GM21619 (cell line): ENCODE measurements around the gene TNIK.
"Not testable (repeated sequence)": the region's sequence is repeated elsewhere in the genome, so short reads cannot be mapped to it uniquely, and the experiment has no call there.

Experiments
- ATAC-seq: cut with Tn5 transposase; IDR thresholded peaks from one replicate; pipeline ENCODE4 v1.9.1; 2021; ENCODE audit not compliant: unreplicated experiment

TNIK gene

DNA sequence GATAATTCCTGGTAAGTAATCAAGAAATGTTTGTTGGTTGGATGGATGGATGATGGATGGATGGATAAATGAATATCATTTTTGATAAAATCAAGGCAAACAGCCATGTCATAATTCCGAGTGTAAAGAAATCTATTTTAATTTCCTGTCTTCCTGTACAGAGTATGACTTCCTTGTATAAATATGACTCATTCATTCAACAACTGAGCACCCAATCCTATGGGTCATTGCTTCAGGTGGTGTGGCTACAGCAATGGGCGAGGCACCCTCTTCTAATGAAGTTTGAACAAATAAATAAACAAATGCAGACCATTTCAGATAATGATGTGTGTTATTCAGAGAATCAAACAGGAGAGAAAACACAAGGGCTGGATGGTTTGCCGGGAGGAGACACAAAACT is 198.7 kb downstream of the TNIK start:
- no peak for ATAC-seq

DNA sequence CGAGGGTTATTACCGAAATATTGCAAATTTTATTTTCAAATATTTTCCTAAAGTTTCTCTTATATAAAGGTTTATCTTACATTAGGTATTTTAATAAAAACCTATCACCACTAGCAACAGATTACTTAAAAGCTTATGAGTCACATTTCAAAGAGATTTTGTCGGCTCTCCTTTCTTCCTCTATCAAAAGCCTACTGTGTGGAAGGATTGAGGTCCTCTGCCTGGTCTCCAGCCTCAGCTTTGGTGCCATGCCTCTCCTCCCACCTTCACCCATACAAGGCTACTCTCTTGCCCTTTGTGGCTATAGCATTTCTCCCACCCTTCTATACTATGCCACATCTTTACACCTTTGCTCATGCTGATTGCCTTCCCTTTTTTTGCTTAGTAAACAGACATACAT is 199.3 kb downstream of the TNIK start:
- no peak for ATAC-seq

DNA sequence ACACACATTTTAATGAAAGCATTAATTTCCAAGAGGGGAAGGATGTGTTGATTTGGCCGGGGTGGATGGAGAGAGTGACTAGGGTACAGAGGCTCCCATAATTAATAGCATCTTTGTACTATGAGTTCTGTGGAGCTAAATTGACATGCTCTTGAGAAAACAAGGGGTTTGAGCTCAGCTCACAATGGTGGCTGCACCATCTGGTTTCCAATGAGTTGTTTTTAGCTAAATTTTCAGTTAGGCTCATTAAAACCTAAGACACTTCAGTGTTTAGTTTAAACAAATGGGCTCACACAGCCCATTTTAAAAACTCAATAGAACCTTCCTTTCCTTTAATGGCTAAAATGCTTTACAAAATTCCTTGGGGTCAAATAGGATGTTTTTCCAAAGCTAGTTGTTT is 199.7 kb downstream of the TNIK start:
- ATAC-seq: no peak

DNA sequence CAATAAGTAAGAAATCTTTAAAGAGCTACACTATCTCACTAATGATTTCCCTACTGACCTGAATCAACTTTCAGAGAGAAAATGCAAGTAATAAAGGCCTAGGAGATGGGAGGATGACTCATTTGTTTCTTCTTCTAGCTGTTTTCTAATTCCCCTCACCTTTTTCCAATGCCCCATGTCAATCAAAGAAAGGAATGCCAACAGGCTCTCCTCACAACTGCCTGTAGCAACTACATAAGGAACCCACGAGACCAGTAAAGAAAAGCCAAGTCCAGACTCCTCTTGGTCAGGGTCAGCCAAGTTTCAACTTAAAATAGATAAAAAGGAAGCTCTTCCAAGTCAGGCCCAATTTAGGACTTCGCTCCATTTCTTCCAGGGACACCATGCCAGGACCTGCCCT is 201.9 kb downstream of the TNIK start:
- no peak for ATAC-seq

DNA sequence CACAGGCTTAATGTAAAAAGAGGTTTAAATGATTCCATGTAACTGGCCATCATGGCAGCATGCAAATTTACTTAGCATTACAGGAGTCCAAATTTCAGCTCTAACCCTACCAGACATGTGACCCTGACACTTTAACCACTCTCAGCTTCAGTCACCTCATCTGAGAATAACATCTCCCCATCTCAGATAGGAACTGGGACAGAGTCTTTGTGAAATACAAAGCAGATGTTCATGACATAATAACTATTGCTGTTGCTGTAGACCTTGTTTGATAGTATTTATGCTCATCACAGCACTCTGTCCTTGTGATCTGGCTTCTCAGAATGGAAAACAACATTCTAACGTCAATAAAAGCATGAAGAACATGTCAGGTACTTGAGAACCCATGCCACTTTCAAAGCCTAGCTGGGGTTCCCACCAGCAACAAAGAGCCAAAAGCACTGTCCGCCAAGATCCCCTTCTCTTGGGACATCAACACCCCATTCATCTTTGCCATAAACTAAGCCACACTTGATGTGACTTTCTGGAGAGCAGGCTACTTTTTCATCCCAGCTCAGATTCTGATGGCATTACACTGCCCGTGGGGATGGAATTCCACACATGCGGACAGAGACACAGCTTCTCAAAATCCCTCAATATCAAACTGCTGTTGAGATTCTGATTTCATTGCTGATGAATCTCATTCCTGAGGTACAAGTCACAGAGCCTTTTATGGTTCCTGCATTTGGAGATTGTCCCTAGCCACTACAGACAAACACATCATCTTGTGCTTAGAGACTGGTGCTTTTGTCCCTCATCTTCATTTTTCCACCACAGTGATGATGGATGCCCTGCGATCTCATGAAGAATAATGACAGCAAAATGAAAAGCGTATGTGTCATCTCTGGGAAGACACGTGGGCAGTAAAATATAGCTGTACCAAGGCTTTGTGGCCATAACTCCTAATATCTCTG is 202.7 kb downstream of the TNIK start:
- peak; percentile 73 for ATAC-seq

DNA sequence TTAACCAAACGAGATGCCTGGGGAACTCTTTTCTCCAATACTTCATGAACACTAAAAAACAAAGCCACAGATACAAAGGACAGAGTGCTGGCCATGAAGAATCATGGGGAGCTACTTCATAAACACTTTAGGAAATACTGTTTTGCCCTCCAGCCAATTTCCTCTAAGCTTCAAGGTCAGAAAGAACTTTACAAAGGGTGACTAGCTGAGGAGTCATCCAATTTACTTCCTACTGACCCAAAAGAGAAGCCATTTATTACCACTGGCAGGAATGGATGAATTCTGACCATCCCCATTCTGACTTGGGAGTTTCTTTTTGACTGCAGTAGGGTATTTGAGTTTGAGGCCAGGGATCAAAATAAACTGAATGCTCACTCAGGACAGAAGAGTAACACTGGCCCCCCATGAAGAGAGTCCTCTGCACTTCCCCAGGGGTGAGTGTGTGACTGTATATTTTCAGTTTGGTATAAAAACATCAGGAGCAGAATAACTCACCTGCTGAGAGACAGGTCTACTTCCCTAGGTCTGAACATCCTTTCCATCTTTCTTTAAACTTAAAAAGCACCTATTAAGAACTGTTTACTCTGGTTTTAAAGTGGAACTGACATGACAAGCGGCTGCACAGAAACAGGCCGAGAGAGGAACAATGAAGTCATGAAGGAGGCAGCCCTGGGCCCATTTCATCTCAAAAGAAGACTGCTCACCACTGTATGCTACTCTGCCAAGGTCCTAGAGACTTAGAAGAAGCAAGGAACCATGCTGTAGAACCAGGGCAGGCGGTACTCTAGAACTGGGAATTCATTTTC is 203.6 kb downstream of the TNIK start:
- no peak for ATAC-seq

DNA sequence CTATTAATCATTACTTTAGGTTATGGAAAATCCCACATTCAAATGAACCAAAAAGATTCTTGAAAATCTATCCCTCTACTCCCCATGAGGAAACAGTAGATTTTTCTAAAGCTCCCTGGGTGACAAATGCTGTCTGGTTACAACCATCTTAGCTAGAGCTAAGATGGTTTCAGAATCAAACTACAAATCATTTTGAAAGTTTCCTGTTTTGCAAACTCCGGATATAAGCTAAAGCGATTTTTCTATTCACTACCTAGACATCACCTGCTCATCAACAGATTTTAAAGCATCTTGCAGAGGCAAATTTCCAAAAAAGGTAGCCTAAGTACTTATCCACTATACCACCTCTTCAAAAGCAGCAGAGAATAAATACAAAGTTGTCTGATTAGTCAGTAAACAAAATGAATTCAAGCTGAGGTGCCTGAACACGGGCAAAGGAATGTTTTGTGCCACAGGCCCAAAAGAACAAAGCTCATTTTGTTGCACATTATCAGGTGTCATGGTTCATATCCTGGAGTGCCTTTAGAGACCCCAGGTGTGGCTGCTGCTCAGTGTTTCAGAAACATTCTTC is 204.9 kb downstream of the TNIK start:
- ATAC-seq: peak; percentile 56

DNA sequence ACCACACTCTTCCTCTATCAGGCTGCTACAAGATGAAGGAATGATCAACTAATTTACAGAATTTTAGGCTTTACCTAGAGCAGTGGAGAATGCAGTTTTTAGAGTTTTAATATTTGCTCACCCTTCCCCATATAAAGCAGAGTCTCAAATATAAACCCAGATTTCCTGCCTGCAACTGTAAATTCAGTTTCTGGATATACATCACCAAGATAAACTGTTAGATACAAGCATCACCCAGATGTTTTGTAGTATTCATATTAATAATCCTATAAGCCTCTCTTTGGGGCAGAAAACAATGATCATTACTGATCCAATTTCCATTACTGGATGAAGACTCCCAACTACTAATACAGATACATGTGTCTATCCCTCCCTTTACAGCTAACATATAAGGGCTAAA is 205.9 kb downstream of the TNIK start:
- no peak for ATAC-seq

DNA sequence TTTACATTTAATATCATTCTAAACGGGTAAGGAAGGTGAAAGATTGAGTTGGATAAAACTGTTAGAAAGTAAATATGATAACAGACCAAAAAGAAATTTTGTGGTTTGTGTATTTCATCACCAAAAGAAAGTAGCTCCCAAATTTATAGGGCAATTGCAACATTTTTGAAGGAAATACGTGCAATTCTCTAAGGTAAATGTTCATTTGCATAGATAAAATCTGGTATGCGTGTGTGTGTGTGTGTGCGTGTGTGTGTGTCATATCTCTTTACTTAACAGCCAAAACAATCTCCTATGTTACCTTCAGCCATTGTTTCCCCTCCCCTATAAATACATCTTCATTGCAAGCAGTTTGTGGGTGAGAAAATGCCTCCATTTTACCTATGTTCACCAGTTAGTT is 208.4 kb downstream of the TNIK start:
- ATAC-seq: no peak

DNA sequence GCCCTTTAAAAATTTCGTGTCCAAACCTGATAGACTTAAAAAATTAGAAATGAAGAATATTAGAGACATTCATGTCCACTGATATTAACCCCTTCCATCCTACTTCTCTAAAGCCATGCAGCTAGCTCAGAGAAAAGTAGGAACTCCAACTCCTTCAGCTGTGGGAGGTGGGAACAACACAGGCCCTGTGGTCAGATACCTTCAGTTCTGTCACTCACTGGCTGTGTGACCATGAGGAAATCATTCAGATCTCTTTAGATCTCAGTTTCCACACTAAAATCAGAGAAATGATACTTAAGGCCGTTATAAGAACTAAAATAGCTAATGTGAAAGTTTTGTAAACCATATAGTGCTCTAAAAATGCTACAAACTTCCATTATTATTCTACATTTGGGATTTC is 209.8 kb downstream of the TNIK start:
- ATAC-seq: no peak

DNA sequence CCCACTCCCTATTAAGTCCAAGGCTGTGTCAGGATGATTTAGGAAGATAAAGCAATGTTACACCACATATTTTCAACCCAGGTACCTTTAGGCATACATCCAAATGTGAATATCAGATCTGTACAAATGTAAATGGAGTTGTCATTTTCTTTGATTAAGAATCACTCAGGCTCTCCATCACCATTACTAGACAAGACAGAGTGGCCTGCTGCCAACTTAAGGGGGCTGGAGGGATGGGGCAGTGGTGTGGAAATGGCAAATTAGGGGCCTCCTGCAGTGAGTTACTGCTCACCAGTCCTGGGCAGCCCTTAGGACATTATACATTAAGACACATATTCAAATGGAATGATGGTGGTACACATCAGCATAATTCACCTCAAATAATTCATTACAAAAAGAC is 211.0 kb downstream of the TNIK start:
- peak; percentile 6 for ATAC-seq

DNA sequence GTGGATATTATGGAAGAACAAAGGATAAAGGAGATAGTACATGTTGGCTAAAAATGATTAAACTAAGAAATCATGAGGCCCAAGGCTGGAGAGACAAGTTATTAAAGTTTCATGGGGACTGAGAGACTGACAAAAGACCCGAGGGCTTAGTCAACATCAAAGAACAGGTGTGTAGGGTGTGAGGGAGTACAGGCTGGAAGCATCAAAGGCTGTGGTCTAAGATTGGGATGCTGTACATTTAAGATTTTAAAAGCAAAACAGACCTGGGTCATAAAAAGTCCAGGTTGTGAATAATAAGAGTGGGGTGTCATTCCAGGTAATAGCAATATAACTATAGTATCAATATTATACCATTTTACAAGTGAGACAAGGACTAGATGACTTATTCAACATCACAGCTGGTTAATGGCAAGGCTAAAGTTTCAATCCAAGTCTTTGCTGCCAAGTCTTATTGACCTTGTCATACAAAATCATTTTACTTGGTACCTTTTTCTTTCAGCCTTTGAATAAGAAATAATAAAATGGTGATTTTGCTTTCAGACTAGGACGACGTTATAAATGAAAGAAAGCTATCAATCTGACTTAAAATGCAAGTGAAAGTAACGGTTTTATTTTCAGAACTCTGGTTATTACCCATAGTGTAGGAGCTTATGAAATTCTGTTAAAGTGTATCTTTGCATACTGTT is 211.6 kb downstream of the TNIK start:
- peak; percentile 79 for ATAC-seq

DNA sequence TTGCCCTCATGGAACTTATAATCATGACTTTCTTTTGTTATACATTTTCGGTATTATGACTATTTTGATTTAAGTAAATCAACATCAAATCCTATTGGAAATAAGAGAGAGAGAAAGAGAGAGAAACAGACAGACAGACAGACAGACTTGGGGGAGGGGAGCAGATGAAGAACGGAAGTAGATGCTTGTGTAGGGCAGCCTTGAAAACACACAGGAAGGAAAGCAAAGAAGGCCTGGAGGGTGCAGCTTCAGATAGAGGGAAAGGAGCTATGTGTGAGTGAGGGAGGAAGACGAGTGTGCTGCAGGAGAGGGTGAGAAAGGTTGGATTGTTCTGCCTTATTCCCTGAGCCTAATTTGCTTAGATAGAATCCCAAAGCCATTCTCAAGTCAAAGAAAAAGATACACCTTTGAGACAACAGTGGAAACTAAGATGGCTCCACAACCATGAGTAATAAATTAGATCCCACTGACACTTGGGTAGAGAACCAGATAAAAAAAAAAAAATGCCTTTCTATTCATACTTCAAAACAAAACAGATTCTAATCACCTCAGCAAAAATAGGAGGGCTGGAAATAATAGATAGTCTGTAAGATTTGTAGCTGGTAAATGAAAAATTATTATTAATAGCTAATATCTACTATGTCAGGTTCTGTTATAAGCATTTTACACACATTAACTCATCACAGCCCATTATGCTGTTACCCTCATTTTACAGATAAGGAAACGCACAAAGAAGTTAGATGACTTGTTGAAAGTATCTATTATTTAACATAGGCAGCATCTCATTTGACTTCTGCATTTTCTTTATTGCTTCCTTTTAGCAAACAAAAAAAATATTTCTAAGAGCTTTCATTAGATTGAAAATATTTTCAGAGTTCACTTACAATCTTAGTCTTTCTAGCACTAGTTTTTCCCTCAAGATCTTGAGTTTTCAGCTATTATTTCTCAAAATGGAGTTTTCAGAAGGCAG is 214.1 kb downstream of the TNIK start:
- no peak for ATAC-seq

DNA sequence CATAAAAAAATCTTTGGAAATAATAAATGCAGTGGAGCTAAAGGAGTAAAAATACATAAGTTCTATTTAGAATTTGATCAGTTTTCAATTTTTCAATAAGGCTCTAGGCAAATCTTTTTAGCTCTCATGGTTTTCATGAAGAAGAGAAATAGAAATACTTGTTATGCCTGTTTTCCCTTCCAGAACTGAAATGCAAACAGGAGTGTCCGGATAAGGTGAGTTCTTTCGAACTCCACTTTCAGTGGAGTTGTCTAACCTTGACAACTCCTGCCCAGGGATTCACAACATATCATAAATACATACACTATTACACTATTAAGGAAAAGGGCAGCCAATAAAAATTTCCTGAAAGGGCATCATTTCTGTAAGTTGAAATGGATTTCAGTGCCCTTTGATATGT is 217.3 kb downstream of the TNIK start:
- no peak for ATAC-seq

DNA sequence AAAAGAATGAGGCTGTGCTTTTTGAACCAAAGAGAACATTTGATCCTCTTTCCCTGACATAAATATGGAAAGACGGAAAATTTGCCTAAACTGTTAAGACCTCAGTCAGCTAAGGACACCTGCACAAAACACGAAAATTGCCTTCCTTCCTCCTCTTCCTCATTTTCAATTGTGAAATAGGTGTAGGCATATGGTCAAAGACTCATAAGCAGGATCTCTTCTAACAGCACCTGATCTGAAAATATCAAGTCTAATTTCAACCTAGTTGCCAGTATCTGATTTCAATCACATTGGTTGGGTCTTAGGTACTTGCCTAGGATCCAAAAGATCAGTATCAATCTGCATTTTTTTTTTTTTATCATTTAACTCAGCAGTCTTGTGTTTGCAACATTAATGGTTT is 218.0 kb downstream of the TNIK start:
- ATAC-seq: no peak

DNA sequence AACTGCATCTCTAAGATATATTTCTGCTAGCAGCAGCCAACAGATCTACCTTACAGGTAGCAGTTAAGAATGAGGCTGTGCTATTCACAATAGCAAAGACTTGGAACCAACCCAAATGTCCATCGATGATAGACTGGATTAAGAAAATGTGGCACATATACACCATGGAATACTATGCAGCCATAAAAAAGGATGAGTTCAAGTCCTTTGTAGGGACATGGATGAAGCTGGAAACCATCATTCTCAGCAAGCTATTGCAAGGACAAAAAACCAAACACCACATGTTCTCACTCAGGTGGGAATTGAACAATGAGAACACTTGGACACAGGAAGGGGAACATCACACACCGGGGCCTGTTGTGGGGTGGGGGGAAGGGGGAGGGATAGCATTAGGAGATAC is 218.6 kb downstream of the TNIK start:
- not testable (repeated sequence) for ATAC-seq

DNA sequence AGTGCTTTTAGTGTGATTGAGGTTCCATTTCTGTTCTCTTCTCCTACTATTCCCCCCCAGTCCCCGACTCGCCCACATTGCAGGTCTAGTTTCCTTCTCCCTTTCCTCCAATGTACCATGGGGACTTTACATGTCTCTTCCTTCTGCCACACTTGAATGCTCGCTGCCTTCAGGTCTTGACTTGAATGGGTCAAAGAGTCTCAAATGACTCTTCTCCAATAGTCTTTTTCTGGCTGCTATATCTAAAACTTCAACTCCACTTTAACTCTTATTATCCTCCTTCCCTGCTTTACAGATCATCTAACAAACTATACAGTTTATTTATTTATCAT is 219.7 kb downstream of the TNIK start:
- ATAC-seq: no peak

DNA sequence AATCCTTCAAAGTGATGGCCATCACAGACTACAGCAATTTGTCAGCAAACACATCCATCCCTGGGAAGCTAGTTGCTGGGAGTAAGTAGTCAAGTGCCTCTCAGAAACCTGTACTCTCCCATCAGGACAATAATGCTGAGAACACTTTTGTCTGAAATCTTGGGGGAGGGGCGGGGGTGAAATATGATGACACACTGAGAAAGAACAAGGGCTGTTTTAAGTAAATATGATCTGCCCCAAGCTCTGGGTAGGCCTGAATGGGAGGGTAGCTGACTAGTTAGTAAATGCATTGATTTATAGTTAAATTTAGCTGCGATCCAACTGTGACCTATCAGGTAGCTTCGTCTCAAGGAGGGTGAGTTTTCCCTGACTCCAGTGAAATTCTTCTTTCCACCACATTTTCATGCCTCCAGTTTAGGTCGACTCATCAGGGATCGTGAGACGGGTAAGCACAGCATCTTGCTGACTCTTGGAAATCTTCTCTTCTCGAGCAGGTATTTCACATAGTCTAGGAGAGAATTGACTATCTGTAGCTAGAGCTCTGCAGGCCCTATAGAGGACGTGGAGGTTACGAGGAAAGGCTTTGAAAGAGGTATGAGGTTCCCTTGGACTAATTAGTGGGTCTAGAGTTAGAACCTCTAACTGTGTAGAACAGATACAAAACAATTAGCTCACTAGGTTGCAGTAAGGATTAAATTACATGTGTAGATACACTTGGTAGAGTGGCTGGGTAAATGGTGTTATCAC is 220.3 kb downstream of the TNIK start:
- no peak for ATAC-seq

DNA sequence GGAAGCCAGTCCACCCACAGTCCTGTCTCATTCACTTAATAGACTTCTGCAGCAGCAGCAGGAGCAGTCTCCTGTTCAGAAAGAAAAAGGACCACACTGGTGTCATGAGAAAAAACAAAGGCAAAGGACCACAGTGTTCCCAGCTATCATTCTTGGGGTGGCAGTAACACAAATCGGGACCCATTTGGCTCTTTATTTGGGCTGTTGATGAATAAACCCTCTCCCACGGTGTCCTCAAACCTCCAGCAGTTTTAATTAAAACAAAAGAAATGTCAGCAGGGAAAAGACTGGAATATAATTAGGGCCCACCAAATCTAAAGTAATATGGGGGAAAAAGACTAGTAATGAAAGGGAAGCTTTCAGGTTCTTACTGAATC is 223.2 kb downstream of the TNIK start:
- no peak for ATAC-seq
